Inflammatory macrophage treated with lipopolysaccharide for 4 hours (primary cell): Measurements from ENCODE around the gene FGF8.
"Not testable (repeated sequence)": the region's sequence is repeated elsewhere in the genome, so short reads cannot be mapped to it uniquely, and the experiment has no call there.

Experiments
- DNase-seq: peaks from one replicate; pipeline ENCODE4 v3.0.0-alpha.2; 2020

FGF8 gene, protein sequence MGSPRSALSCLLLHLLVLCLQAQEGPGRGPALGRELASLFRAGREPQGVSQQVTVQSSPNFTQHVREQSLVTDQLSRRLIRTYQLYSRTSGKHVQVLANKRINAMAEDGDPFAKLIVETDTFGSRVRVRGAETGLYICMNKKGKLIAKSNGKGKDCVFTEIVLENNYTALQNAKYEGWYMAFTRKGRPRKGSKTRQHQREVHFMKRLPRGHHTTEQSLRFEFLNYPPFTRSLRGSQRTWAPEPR

DNA sequence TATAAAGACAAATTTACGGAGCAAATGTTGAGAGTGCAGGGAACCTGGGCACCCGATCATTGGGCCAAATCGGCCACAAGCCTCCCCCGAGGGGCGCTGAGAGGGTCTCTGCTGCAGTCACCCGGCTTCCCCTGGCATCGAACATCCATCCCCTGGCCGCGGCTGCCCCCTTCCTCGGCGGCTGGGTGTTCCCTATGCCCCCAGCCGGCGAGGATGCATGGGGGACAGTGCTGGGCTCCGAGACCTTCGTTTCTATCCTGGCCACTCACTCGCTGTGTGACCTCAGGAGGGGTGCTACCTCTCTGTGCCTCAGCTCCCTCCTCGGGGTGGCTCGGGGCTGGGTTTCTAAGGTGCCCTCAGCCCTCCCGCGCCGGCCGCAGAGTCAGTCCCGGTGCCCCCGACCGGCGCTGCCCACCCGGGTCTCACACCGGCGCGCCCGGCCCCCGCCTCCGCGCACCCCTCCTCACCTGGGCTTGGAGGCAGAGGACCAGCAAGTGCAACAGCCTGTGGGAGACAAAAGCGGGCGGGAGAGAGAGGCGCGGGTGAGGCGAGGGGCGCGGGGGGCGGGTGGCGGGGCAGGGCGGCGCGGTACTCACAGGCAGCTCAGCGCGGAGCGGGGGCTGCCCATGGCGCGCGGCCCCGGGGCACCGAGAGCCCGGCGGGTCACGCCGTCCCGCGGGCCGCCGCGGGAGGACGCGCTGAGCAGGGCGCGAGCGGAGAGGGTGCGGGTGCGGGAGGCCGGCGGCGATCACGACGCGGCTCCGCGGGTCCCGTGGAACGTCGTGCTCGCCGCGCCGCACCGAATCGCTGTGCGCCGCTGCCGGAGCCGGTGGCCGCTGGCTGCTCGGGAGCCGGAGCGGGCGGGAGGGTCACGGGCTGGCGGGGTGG, at the start of gene FGF8:
Gene FGF8, minus strand, starts transcription at position 842 of the 888 bp plus-strand sequence. Its CDS starts 214 bp downstream, at position 628.
- no peak for DNase-seq

DNA sequence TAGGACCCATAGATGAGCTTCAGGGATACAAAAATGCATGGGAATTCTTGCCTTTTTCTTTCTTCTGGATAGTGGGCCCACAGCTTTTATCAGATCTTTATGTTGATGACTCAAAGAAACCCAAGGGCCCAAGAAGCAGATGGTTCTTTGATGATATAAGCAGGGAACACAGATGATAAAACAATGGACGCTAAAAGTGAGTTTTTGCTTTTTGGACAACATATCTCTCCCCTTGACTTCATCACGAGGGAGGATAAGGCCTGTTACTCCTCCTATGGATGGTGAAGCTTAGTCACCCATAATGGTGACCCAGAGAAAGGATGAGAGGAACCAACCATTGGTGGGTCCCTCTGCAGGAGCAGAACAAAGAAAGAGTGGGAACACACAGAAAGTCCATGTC, 48.8 kb upstream of the FGF8 start:
- no peak for DNase-seq

DNA sequence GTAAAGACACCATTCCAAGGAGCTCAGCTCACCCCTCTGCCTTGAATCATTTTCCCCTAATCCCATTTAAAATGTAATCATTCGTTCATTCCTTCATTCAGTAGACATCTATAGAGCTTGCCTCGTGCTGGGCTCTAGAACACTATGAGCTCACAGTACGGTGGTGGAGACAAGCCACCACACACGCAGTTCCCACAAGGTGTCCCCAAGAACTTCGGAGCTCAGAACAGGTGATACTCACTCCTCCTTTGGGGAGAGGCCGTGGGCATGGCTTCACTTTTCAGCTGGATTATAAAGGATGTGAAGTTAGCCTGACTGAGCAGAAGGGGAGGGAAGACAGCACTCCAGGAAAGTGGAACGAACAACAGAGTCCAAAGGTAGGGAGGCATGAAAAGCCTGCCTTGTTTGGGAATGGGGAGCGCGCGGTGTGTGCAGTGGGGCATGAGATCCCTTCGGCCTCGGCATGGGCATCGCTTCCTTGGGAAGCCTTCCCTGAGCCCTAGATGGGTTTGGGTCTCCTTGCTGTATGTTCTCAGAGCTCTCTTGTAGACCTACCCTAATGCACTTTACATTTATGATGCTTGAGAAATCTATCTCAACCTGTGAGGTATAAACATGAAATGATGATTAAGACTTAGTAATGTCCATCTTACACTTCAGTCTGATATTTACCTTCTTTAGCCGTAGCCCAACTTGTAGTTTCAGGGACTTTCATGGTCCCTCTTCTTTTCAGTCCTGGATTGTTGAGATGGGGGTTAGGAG, 43.1 kb upstream of the FGF8 start:
- no peak for DNase-seq

DNA sequence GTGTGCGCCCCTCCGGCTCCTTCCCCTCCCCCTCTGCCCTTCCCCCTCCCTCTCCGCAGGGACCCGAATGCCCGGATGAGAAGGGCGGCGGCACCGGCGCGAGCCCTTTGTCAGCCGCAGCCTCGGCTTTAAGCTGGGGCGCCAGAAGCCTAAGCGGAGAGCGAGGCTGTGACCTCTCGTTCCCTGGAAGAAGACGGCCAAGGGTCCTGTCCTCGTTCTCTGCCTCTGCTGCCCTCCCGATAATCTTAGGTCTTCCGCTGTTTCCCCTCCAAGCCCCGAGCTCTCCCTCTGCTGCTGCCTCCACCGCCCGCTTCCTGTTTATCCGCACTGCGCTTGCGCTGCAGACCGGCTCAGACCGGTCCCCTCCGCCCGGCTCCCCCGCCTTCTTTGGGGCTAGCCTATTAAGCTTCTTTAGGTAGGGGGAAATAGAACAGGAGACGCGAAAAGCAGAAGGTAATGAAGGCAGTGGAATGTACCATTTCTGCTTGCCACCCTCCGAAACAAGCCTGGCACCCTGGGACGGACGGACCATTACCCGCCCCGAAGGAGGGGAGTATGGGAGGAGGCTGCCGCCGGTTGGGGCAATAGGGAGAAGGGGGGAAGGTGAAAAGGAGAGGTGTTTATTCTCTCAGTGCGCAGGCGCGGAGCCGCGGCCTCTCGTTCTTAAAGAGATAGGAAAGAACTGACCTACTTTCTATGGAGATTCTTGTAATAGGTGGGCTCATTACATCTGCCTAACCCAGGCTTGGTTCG, 42.4 kb upstream of the FGF8 start, which contains the start of gene OGA:
Gene OGA, minus strand, starts transcription at position 326 of the 753 bp plus-strand sequence. CDS start 422 bp downstream, outside the sequence.
- peak; percentile 99 for DNase-seq

DNA sequence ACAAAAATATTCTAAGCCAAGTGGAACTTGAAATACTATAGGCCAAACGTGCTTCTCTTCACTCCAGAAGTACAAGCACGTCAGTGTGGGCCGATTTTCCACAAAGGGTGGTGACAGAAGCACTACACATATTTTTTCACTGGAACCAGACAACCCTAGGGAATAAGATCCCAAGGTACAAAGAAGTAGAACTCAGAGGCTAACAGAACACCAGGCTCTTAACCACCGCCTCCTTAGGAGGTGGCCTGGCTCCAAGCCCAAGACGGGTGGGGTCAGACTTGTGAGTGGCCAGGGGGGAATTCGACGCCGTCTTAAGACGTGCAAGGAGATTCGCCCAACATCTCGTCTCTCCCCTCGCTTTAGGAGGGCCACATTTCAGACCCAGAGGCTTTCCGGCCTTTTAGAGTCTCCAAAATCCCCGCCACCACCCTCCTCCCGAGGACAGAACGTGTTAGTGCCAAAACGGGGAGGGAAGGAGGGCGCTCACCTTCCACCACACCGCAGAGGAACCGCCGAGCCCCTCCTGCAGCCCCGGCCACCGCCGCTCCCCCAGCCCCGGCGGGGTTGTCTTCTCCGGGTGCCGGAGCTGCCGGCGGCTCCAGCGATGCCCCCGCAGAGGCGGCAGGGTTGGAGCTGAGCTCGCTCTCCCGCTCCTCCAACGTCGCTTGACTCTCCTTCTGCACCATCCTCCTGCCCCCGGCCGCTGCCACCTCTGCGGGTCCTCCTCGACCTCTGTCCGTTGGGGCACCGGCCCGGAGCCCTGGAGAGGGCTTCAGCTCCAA, 41.6 kb upstream of the FGF8 start:
- peak; percentile 66 for DNase-seq

DNA sequence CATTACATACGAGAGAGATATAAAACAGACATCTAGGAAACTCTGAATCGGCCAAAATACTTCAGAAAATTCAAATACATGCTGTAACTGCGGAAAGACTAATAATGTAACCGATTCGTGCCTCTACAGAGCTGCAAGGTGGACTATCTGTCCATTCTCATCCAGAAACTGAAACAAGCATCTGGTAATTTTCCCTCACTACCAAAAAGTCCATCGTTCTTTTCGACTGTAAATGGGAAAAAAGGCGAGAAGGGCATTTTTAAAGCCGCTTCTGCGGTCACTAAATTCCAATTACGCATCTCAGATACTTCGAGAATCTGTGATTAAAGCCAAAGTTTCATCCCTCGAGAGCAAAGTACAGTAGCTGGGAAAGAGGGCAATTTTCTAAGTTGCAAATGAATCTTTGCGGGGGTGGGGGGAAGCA, 41.0 kb upstream of the FGF8 start:
- DNase-seq = peak; percentile 61

DNA sequence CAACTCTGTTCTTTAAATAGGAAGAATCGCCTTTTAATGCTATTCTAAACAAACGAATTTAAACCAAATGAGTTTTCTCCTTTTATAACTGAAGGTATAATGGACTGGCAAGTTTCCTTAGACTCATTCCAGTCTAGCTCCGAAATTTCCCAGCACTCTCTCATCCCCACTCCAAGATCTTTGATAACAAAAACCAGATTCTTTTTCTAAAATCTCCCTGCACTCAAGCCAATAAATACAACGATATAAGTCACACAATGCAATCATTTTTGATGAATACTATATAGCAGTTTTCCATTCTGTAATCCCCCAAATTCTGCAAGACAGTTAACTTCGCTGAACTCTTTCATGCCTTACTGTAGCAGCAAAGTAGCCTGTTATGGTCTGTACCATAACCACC, 40.5 kb upstream of the FGF8 start:
- peak; percentile 19 for DNase-seq

DNA sequence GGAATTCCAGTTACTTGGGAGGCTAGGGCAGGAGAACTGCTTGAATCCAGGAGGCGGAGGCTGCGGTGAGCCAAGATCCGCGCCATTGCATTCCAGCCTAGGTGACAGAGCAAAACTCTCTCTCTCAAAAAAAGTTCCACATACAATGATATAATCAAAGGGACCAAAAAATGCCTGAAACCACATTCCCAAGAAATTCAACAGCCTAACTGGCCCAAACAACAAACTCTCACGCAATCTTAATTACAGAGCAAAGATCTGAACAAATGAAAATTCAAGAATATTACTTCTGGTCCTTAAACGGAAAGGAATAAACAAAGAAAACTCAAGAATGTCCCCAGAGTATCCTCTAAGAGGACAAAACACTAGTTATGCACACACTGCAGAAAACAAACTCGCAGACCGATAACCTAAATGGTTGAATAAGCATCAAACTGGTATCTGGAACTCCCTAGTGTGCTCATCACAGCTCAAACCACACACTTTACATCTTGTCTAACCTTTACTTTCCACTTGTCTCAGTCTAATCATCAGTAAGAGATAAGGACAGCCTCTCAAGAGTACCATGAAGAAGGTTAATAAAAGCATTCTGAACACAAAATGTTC, 38.7 kb upstream of the FGF8 start:
- DNase-seq = no peak

DNA sequence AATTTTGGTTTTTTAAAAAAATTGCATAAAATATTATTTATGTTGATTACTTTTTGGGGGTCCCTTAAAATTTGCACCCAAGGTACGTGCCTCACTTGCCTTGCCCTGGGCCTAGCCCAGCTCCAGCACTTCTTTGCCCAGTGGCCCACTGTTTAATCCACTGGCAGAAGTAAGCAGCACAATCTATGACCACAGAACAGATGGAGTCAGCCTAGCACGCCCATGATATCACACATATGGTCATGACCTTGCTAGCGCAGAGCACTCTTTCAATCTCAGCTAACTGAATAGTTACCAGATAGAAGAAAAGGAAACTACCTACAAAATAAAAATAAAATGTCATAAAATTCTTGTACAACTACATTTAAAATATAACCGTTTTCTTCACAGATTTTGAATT, 36.7 kb upstream of the FGF8 start:
- DNase-seq = no peak

DNA sequence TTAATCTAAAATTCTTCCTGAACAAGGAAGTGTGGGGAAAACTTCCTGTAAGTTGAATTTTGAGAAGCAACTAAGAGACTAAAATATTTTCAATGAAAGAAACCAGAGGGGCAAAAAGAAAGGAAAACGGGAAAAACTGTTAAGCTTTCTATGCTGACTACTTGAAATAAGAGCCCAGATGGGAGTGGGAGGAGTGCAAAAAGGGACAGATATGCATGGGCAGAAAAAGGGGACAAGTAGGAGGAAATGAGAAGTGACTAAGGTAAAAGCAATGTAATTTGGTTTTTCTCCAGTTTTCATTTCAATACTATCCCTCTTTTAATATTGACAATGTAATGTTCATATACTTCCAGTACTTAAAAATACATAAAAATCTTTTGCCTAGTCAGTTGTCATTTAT, 31.2 kb upstream of the FGF8 start:
- no peak for DNase-seq

DNA sequence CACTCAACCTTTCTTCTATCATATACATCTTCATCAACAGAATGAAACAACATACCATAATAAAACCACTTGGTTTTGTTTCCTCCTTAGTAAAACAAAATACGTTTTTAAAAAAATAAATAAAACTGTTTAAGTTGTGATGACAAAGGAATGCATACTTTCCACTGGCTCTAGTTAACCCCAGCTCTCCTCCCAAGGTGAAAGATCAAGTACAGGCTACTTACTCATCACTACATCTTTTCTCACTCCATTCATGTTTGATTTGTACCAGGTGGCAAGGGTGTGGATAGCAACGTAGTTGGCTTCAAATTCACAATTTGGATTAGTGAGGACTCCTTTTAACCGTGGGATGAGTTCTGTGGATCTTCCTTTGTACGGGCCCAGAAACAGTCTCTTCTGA, 27.6 kb upstream of the FGF8 start:
- DNase-seq = no peak

DNA sequence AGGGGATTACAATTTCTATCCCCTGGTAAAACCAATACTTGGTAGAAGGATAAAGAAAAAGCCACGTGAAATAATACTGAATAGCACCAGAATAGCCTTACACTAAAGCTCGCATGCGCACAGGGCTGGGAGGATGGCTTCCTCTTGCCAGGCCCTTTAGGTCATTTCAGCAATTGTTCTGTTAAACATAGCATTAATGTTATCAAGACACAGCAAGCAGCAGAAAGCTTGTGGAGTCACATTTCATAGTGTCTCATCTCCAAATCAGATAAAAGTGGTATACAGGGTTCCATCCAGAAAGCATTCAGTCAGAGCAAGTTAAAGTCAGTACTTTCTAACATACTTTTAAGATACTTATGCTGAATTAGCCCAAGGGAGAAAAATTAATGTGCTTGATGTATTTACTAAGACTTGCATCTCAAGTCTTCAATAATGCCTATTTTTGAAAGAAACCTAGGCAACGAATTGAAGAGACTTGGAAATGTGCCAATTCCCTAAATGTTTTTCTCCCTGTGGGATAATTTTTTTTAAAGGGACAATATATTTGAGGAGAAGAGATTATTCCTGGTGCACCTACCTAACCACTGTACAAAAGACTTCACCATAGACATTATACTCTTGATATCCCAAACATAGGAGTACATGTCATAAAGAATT, 21.6 kb upstream of the FGF8 start:
- DNase-seq = no peak

DNA sequence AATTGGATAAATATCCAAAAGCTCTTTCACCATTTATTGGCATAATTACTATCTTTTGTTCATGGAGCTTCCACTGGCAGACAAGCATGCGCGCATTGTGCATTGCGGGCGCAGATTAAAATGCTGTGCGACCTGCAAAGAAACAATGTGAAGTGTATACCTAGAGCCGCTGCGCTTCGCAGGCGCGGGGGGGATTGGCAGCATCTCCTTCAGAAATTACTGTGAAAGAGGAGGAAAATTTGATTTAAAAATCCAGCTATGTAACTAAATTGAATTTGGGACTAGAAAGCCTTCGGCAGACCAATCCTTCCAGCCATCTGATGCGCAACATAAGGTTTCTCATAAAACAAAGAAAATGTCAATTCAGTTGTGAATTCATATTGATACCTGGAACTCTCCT, 17.6 kb upstream of the FGF8 start:
- no peak for DNase-seq

DNA sequence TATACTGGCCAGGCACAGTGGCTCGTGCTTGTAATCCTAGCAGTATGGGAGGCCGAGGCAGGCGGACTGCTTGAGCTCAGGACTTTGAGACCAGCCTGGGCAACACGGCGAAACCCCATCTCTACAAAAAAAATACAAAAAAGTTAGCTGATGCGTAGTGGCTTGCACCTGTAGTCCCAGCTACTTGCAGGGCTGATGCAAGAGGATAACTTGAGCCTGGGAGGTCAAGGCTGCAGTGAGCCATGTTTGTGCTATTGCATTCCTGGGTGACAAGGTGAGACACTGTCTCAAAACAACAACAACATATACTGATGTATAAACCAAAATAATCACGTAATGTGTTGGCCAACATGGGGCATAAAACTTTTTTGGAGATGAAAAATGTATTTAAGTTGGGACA, 13.8 kb upstream of the FGF8 start:
- no peak for DNase-seq

DNA sequence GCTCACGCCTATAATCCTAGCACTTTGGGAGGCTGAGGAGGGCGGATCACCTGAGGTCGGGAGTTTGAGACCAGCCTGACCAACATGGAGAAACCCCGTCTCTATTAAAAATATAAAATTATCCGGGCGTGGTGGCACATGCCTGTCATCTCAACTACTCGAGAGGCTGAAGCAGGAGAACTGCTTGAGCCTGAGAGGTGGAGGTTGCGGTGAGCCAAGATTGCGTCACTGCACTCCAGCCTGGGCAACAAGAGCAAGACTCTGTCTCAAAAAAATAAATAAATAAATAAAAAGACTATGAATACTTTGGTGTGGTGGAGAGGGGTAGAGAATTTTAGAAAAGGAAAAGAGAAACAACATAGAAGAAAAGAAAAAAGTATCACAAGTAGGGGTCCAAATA, 13.3 kb upstream of the FGF8 start:
- not testable (repeated sequence) for DNase-seq

DNA sequence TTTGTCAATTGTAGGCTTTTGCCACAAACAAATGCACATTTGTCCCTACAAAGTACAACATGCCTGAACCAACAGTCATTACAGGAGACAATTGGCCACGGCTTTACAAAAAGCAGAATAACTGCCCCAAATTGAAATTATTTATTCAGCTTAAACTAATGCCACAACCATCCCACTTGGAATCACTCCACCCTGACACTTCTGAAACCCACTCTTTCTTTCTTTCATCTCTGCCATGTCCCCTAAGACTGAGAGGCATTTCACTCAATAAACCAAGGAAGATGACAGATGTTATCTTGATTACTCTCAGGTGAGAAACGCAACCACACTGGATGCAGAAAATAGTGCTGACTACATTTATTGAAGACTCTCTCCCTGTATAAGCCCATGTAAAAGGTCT, 9.9 kb upstream of the FGF8 start:
- no peak for DNase-seq

DNA sequence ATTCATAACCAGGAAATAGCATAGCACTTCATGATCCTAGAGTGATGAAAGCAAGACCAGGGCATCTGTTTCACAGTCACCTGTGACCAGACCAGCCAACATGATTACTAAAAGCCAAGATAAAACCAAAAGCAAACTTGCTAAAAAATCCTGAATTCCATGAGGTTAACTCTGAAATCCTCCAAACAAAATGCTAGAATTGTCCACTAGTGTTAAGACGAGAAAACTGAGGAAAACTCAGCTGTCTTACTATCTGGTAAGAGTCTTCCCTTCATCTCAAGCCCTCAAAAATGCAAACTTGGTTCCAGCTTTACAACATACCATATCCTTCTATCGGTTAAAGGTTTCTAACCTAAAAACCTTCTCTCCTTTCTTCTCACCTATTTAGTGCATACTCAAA, 8.6 kb upstream of the FGF8 start:
- no peak for DNase-seq

DNA sequence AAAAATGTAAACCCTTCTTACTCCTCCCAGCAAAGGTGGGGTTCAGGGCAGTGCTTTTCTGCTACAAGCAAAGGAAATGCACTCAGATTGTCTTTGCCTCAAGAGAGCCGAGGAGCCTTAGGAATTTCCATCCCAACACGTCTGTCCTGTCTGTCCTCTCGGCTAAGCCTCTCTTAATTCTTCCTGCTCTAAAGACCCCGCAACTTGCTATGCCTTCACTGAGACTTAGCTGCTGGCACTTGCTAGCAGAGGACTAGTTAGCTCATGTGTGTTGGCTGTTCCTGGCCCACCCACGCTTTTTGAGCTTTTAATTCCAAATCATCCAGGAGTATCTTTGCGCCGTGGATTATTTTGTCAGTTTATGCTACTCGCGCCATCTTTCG, 7.8 kb upstream of the FGF8 start:
- DNase-seq = no peak

DNA sequence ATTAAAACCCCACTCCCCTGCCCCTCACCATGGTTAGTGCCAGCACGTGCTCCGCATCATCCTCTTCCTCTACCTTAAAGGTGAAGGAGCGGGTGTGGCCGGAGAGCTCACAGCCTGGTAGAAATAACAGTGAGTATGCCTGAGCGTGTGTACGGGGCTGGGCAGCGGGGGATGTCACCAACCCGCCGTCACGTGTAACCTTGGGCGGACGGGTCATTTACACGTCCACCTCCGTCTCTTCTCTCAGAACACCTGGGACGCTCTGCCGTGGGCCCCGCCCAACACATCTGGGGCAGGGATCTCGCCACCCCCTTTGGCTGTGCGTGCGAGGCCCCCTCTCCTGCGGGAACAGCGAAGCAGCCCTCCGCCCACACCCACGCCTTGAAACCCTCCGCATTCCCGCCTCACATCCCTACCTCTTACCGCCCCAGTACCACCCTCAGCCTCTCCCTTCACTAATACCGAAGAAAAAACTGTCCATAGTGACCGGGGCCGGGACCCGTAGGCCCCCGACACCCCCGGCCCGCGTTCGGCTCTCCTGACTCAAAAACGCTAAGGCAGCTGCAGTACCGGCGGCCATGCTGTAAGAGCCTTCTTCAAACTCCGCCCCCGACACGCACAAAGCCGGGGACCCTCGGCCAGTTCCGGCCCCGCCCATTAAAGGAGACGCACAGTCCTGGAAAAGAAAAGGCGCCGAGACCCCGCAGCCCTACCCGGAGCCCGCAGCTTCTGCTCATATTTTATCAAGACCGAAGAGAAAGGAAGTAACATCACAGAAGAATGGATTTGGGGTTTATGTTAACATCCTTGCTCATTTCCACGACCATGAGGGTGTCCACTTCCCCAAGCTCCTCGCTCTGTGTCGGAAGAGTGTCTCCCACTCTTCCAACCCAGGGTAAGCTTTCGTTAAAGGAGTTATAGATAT, 7.2 kb upstream of the FGF8 start, which contains the start of gene NPM3:
Gene NPM3, minus strand, starts transcription at position 636 of the 925 bp plus-strand sequence. Its CDS starts 56 bp downstream, at position 580.
- DNase-seq = peak; percentile 71
